Sciatic nerve (tissue), 2 donors: ENCODE measurements around the gene OSTC. TPM values are rescaled to one million over a fixed set of nuclear protein-coding genes. Genes with fewer than 3 reads are reported as not detected.
"Not testable (repeated sequence)": the region's sequence is repeated elsewhere in the genome, so short reads cannot be mapped to it uniquely, and the experiment has no call there.

Experiments
- ATAC-seq: fragments of 200-7000 bp; cut with Tn5 transposase; one replicate; pipeline ENCODE4 v1.9.1; 2020; ENCODE audit warnings: mild to moderate bottlenecking, moderate library complexity
- DNase-seq: peaks from one replicate; pipeline ENCODE4 v3.0.0-alpha.2; 2020; ENCODE audit warnings: low spot score
- intact Hi-C: fragments of 100-400 bp; cut with DNase I; formaldehyde crosslinking; loops from one replicate; pipeline ENCODE4 v1.14.2; 2022
- total RNA-seq: library from RNA; stranded (reverse); fragmentation: NEBNext Ultra II Directional; extraction: Animal tissue kit (Norgen Biotek cat#: 25700); gene quantifications from one replicate; pipeline ENCODE4 v1.2.1, GENCODE V29; 2021
- donor health status: DM: no; HTN: no; CAD: no.
- donor health status: DM: no; HTN: no; CAD: no.

The OSTC gene
- total RNA-seq, 1 donor from 2014 or later: 50.5 TPM

DNA sequence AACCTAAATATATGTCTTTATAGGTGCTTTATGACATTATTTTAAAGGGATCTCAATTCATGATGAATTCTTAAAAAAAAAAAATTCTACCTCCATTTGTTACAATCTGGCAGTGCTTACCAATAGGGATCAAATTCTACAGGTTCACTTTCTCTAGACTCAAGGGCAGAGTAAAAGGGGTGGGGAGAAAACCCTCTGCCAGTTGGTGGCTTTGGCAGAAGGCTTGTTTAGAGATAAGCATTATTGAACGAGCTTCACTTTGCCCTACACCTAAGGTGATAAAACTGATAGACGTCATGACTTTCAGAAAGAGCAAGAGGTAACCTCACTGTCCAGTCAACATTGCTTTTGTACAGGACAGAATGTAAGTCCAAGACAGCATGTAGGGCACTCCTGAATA is 53.6 kb downstream of the OSTC start:
- ATAC-seq (no peak), DNase-seq (no peak)
- intact Hi-C loops: no loop called here

DNA sequence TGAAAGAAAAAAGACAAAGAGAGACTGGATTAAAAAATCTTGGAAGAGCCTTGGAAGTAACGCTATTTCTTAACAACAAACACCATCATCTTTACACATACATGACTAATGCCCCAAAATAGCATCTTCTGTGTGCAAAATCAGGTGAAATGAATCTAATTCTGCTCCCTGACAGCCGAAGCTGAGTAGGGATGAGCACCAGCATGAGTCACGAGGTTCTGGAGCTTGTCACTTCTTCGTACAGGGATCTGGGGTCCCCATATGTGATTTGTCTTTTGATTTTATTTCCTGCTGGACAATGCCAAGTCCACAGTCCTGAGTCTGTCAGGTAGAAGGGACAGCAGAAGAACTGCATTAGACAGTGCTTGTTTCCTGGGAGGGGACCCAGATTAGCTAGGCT is 55.9 kb downstream of the OSTC start:
- intact Hi-C loops: no loop called here
- DNase-seq: no peak
- no peak for ATAC-seq

GRCh38 chr4:108709234-108709633 is 58.8 kb downstream of the OSTC start:
- DNase-seq: no peak
- intact Hi-C loops: no loop called here
- no peak for ATAC-seq

DNA sequence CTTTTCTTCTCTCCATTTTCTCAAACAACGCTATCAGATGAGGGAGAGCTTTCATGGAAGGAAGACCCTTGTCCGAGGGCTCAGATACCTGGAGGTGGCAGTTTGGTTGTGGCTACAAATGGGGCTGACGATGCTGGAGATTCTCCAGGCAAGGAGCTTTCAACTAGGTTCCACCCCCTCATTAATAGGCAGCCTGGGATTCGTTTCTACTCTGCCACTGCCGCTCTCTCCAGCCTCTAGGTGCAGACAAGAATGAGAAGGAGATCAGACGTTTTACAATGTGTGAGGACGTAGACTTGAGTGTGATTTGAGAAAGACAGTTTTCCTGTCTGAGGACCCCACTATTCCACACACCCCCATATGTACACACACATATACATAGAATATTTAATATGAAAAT is 59.3 kb downstream of the OSTC start:
- no peak for ATAC-seq
- intact Hi-C loops: no loop called here
- DNase-seq: no peak

DNA sequence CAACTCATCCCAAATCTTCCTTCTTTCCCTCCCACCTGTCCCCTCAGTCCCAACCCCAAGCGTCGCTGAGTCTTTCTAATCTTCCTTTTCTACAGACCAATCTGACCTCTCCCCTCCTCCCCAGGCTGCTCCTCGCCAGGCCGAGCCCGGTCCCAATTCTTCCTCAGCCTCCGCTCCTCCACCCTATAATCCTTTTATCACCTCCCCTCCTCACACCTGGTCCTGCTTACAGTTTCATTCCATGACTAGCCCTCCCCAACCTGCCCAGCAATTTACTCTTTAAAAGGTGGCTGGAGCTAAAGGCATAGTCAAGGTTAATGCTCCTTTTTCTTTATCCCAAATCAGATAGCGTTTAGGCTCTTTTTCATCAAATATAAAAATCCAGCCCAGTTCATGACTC is 60.2 kb downstream of the OSTC start:
- intact Hi-C loops, ATAC-seq, DNase-seq: not testable (repeated sequence)

GRCh38 chr4:108714880-108715279 is 64.5 kb downstream of the OSTC start:
- ATAC-seq (no peak), DNase-seq (no peak)
- intact Hi-C loops: no loop called here

DNA sequence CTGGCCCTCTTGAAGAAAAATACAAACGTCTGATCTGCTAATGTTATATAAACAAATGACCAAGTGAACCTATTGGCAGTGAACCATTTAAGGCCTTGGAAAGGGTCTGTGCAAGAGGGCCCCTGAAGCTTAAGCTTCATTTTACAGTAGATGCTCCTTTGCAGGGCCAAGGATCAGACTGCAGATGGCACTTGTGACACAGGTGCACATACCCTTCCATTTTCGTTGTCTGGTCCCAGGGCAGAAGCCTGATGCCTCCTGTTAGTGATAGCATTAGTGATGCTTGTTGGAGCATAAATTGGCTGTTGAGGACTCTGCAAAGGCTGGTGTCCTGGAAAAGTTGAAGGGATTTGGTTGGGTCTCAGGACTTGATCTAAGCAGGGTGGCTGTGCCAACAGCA is 65.9 kb downstream of the OSTC start:
- intact Hi-C loops: no loop called here
- DNase-seq (no peak), ATAC-seq (no peak)

DNA sequence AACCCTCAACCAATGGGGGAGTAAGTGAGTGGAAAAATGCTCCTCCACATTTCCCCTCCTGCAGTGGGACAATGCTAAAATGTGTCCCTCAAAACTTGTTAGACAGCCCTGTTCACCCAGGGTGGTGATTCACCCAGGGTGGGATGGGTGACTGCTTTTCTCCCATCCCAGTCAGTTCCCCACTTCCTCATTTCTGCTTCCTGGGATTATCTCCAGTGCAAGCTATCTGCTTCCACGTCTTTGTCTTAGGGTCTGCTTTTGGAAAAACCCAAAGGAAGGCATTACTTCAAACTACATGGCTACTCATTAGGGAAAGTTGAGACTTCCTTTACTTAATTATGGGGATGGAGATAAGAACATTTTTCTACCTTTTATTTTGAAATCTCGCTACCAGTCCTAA is 67.0 kb downstream of the OSTC start:
- intact Hi-C loops: no loop called here
- DNase-seq (no peak), ATAC-seq (no peak)

Other genes starting within 250 kb of the OSTC start
- 980 TPM for gene RPL34, start 30.0 kb upstream of the OSTC start, total RNA-seq
- gene ETNPPL, start 112.5 kb downstream of the OSTC start, total RNA-seq: 8.3 TPM